AG04449 (cell line): ENCODE measurements around the gene MEGF8.

Source experiments
- CTCF ChIA-PET: fragments of 350-600 bp; formaldehyde crosslinking; extraction: SDS; loops from one replicate; lab custom pipeline; 2021; ENCODE audit warnings: antibody characterized with exemption; lab: Yijun Ruan, JAX
- POLR2A ChIA-PET: fragments of 400-600, 350-600 bp; formaldehyde crosslinking; extraction: SDS; loops from one replicate; lab custom pipeline; 2020; ENCODE audit warnings: antibody characterized with exemption, inconsistent platforms; lab: Yijun Ruan, JAX
- DNase-seq: peaks from one replicate; pipeline ENCODE4 v3.0.0-alpha.2; 2010; ENCODE audit warnings: low read depth, low spot score
- H3K4me3 ChIP-seq: 2 replicates; pipeline ENCODE4 v1.5.1; 2011; ENCODE audit warnings: low read depth, mild to moderate bottlenecking, control low read depth, low read length
- TF ChIP-seq, protein P1 (sequence below): IDR thresholded peaks from one replicate; pipeline ENCODE4 v1.5.1; 2011; ENCODE audit warnings: mild to moderate bottlenecking, moderate library complexity, low read length, control low read depth, inconsistent platforms; ENCODE audit not compliant: insufficient read depth; ENCODE audit errors: missing control alignments

MEGF8 gene

DNA sequence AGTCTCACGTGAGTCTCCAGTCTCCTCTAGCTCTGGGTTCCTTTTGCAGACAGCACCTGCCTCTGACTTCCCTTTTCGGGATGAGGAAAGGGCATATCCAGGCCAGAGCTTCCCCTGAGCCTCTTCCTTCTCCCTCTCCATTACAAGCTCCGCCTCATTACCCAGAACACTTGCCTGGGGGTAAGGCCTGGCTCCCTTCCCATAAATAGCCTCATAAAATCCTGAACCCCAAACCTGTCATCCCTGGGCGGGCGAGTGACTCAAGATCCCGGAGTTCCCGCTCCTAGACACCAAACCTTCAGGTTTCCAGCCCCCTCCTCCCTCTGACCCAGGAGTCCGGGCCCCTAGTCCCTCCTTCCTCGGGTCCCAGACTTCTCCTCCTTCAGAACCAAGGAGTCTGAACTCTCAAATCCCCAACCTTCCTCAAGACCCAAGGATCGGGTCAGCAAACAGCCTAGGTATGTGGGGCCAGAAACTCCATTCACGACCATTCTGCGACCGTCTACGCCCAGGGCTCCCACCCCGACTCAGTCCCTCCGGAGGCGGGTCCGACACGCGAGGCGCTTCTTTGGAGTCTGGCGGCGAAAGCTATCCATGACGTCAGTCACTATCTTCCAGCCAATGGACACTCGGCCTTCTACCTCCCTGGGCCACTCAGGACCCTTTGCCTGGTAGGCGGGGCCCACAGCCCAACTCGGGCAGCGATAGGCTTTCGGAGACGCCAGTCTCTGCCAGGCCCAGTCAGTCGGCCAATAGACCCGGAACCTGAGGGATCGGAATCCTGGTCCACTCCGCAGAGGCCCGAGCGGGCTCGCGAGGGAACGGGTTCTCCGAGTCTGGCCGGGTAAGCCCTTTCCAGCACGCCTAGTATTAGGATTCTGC, 71.2 kb downstream of the MEGF8 start:
- peak; percentile 94 for DNase-seq
- CTCF ChIA-PET: interaction anchor here (1.4 to 4.2 kb wide), 7 partner anchors 10 to 167 kb away, joined by 3 to 22 read pairs (median 7); no protein-coding TSS in a partner anchor
- POLR2A ChIA-PET: interaction anchor here (1.1 kb wide), 1 partner anchor 17 kb away, joined by 4 read pairs; no protein-coding TSS in a partner anchor
- H3K4me3 ChIP-seq: peak overlapping the region; percentile 80
- TF ChIP-seq, protein P1, sequence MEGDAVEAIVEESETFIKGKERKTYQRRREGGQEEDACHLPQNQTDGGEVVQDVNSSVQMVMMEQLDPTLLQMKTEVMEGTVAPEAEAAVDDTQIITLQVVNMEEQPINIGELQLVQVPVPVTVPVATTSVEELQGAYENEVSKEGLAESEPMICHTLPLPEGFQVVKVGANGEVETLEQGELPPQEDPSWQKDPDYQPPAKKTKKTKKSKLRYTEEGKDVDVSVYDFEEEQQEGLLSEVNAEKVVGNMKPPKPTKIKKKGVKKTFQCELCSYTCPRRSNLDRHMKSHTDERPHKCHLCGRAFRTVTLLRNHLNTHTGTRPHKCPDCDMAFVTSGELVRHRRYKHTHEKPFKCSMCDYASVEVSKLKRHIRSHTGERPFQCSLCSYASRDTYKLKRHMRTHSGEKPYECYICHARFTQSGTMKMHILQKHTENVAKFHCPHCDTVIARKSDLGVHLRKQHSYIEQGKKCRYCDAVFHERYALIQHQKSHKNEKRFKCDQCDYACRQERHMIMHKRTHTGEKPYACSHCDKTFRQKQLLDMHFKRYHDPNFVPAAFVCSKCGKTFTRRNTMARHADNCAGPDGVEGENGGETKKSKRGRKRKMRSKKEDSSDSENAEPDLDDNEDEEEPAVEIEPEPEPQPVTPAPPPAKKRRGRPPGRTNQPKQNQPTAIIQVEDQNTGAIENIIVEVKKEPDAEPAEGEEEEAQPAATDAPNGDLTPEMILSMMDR: no peak

DNA sequence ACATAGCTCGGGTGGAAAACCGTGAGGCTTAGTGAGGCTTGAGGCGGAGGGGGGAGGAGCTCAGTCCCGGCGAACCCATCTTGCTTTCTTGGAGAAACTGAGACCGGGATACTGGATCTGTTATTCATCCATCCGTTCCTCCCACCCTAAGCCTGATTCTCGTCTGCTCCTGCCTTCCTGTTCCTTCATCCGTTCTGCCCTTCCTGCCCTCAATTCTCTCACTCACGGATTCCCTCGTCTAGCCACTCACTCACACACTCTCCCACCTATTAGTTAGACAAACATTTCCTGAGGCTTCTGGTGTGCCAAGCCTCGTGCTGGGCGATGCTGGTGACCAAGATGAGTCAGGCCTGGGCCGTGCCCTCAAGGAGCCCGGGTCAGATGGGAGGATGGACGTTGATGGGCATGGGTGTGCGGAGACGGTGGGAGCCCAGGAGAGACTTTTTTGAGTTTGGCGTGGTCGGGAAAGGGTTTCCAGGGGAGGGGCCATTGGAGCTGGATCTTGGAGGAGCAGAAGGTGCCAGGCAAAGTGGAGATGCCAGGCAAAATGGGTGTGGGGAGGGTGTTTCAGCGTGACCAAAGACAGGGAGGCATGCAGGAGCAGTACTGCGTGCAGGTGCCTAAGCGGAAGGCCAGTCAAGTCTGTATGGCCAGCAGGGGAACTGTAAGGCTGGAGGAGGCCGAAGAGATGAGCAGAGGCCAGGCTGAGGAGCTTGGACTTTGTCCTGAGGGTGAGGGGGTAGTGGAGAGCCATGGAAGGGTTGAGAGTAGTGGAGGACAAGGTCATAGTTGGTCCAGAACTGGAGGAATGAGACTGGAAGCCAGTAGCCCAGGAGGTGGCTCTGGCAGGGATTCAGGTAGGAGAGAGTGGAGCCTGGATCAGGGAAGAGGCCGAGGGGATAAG, 72.1 kb downstream of the MEGF8 start:
- DNase-seq: no peak
- TF ChIP-seq, protein P1: no peak
- ChIA-PET CTCF (interaction anchor here (1.4 to 4.2 kb wide), 8 partner anchors 9 to 168 kb away, joined by 3 to 22 read pairs (median 6); no protein-coding TSS in a partner anchor), POLR2A (interaction anchor here (1.1 kb wide), 1 partner anchor 17 kb away, joined by 4 read pairs; no protein-coding TSS in a partner anchor)
- H3K4me3 ChIP-seq: peak overlapping the region; percentile 80

DNA sequence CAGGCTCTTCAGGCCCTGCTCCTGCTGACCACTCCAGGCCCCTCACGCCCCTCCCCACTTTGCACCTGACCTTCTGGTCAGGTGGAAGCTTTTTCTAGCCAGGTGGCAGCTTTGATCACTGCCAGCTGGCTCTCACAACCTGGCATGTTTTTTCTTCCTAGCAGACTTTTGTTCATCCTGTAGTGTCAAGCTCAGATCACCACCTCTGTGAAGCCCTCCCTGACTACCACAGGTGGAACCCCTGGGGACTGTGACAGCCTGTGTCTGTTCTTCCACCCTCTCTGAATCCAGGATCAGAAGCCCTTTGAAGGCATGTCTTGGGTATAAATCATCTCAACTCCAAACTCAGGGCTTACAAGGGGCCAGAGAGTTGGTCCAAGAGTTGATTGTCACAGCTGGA, 75.0 kb downstream of the MEGF8 start:
- TF ChIP-seq, protein P1: no peak
- CTCF ChIA-PET: interaction anchor here (0.8 to 3.7 kb wide), 29 partner anchors 9 to 322 kb away, joined by 3 to 34 read pairs (median 6); partner anchors contain the start of genes CIC and POU2F2
- no peak for DNase-seq
- H3K4me3 ChIP-seq: no peak overlapping the region
- POLR2A ChIA-PET: no interaction called here

DNA sequence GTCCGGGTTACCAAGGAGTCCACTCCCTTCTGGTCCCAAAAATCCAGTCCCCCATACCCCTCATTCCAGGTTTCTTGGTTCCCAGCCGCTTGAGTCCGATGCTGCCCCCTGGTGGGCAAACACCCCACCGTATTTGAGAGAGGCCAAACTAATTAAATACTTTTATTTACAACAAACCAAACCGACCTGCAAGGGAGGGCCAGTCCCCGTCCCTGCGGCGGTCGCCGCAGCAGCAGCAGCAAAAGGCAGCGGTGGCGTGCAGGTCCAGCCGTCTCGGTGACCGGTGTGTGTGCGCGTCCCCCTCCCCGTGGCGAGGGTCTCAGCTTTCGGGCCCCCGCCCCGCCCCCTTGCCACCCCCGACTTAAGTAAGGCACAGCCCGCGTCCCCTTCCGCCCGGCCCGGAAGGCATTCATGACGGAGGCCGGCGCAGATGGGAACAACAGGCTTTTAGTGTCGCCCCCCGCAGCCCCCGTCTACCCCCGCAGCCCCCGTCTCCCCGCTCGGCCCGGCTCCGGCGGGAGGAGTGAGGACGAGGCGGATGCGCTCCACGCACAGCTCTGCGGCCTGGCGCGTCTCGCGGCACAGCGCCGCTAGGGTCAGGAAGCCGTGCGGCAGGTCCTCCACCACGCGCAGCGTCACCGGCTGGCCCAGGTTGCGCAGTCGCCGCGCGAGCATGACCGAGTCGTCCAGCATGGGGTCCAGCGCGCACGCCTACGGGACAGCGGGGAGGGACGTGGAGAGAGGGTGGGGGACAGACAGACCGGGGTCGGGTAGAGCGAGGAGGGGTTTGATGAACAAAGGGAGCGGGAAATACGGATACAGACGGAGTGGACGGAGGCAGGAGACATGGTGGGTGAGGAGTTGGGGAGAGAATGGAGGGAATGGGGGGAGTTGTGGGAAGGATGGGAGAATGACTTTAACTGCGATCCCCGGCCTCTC, 76.2 kb downstream of the MEGF8 start:
- DNase-seq: no peak
- CTCF ChIA-PET: interaction anchor here (0.8 to 3.7 kb wide), 26 partner anchors 10 to 323 kb away, joined by 3 to 34 read pairs (median 6); partner anchors contain the start of genes CIC and POU2F2
- TF ChIP-seq, protein P1: peak; percentile 74
- POLR2A ChIA-PET: no interaction called here
- H3K4me3 ChIP-seq: peak overlapping the region; percentile 61

DNA sequence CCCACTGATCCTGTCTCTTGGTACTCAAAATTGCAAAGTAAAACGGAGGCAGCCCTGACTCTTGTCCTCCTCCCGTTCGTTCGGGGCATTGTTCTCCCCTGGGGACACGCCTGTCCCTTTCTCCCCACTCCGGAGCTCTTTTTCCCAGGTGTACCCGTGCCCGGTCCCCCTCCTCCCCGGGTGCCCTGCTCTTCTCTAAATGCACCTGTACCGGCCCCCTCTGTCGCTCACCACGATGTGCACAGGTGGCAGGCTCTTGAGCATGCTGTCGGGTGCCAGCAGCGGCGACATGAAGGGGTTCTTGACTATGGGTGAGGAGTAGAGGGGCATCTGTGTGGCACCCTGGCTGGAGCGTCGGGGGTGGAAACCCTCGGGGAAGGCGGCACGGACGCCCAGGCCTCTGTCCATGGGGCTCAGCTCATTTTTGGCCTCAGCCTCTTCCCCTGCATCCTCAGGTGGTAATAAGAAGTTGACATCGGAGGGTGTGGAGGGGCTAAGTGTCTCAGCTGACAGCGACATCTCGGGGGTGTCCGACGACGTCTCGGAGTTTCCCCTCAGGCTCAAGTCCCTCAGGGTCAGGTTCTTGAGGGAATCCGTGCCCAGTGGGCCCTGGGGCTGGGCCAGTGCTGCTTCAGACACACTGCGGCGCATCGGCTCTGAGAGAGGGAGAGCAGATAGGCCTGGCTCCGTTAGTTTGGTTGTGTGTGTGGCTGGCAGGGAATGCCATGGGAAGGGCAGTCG, 77.1 kb downstream of the MEGF8 start:
- ChIA-PET POLR2A (no interaction called here), CTCF (interaction anchor here (2.3 to 3.7 kb wide), 5 partner anchors 9 to 21 kb away, joined by 8 to 34 read pairs (median 13); no protein-coding TSS in a partner anchor)
- DNase-seq: no peak
- TF ChIP-seq, protein P1: no peak
- no peak overlapping the region; the same call in 1 of the 2 replicates for H3K4me3 ChIP-seq
